Measurements from ENCODE around the gene TBCD. TPM values are rescaled to one million over a fixed set of nuclear protein-coding genes. Genes with fewer than 3 reads are reported as not detected.

The TBCD gene
- total RNA-seq, 1 experiment from 2014 or later = 94.6 TPM

- no peaks in the 10 kb centered on the region for H3K4me1 ChIP-seq
- H3K36me3 ChIP-seq (ENCODE audit: control insufficient read depth, insufficient read depth, low read length) = no peaks in the 10 kb centered on the region; the same call in 1 of the 2 replicates
- no peak overlapping the region for H3K4me3 ChIP-seq (ENCODE audit: low read depth, low read length)
- no TSS peak for BruUV-seq (replicated peaks)
- H3K4me1 Mint-ChIP-seq (ENCODE audit: low read depth, unreplicated experiment) = no peaks in the 10 kb centered on the region
- H3K27me3 ChIP-seq (replicated peaks; ENCODE audit: control insufficient read depth, insufficient read depth, low read length) = no peaks in the 10 kb centered on the region
- POLR2A ChIA-PET = no interaction called here
- H3K36me3 Mint-ChIP-seq (ENCODE audit: insufficient read depth, unreplicated experiment) = peaks cover 36% of the 10 kb centered on the region
- DNase-seq = no peak
- H3K27ac Mint-ChIP-seq (ENCODE audit: unreplicated experiment) = no peak overlapping the region
- no peaks in the 10 kb centered on the region for H3K27me3 Mint-ChIP-seq (ENCODE audit: insufficient read depth, unreplicated experiment)
- no peak for TF ChIP-seq CTCF (IDR thresholded peaks at IDR 0.05; ENCODE audit: insufficient read depth in 1 of 2, low read depth in 1 of 2, low read length in 1 of 2, severe bottlenecking in 1 of 2, unreplicated experiment in 1 of 2)
- CTCF ChIA-PET = no interaction called here
- H3K9me3 ChIP-seq = no peaks in the 10 kb centered on the region
- intact Hi-C loops (cut with micrococcal nuclease; ENCODE audit: unreplicated experiment) = no loop called here
- no peak overlapping the region for H3K4me3 Mint-ChIP-seq (ENCODE audit: unreplicated experiment)
- H3K9me3 Mint-ChIP-seq (ENCODE audit: unreplicated experiment) = no peaks in the 10 kb centered on the region
Measured at GRCh38 chr17:82828875-82829487, 77.1 kb downstream of the TBCD start.

- intact Hi-C loops (cut with micrococcal nuclease; ENCODE audit: unreplicated experiment) = no loop called here
- H3K36me3 ChIP-seq (ENCODE audit: control insufficient read depth, insufficient read depth, low read length) = no peaks in the 10 kb centered on the region; the same call in 1 of the 2 replicates
- H3K27me3 ChIP-seq (replicated peaks; ENCODE audit: control insufficient read depth, insufficient read depth, low read length) = no peaks in the 10 kb centered on the region
- no peaks in the 10 kb centered on the region for H3K9me3 ChIP-seq
- no peak for TF ChIP-seq CTCF (IDR thresholded peaks at IDR 0.05; ENCODE audit: insufficient read depth in 1 of 2, low read depth in 1 of 2, low read length in 1 of 2, severe bottlenecking in 1 of 2, unreplicated experiment in 1 of 2)
- H3K4me1 Mint-ChIP-seq (ENCODE audit: low read depth, unreplicated experiment) = no peaks in the 10 kb centered on the region
- H3K4me3 Mint-ChIP-seq (ENCODE audit: unreplicated experiment) = no peak overlapping the region
- POLR2A ChIA-PET = no interaction called here
- DNase-seq = no peak
- H3K27ac Mint-ChIP-seq (ENCODE audit: unreplicated experiment) = no peak overlapping the region
- no peaks in the 10 kb centered on the region for H3K27me3 Mint-ChIP-seq (ENCODE audit: insufficient read depth, unreplicated experiment)
- no peaks in the 10 kb centered on the region for H3K4me1 ChIP-seq
- CTCF ChIA-PET = no interaction called here
- H3K4me3 ChIP-seq (ENCODE audit: low read depth, low read length) = no peak overlapping the region
- BruUV-seq (replicated peaks) = no TSS peak
- H3K9me3 Mint-ChIP-seq (ENCODE audit: unreplicated experiment) = no peaks in the 10 kb centered on the region
- peaks cover 36% of the 10 kb centered on the region for H3K36me3 Mint-ChIP-seq (ENCODE audit: insufficient read depth, unreplicated experiment)
Measured at GRCh38 chr17:82830249-82830661, 78.4 kb downstream of the TBCD start.

- H3K36me3 ChIP-seq (ENCODE audit: control insufficient read depth, insufficient read depth, low read length) = no peaks in the 10 kb centered on the region; the same call in 1 of the 2 replicates
Measured at GRCh38 chr17:82831041-82831817, 79.4 kb downstream of the TBCD start.

More at GRCh38 chr17:82831041-82831817, 79.4 kb downstream of the TBCD start:
- Mint-ChIP-seq H3K27ac (ENCODE audit: unreplicated experiment) (peak overlapping the region; percentile 21), H3K4me1 (ENCODE audit: low read depth, unreplicated experiment) (no peaks in the 10 kb centered on the region), H3K36me3 (ENCODE audit: insufficient read depth, unreplicated experiment) (peaks cover 43% of the 10 kb centered on the region), H3K9me3 (ENCODE audit: unreplicated experiment) (no peaks in the 10 kb centered on the region), H3K4me3 (ENCODE audit: unreplicated experiment) (no peak overlapping the region), H3K27me3 (ENCODE audit: insufficient read depth, unreplicated experiment) (no peaks in the 10 kb centered on the region)
- H3K4me1 ChIP-seq = no peaks in the 10 kb centered on the region
- CTCF ChIA-PET = no interaction called here
- no TSS peak for BruUV-seq (replicated peaks)
- H3K4me3 ChIP-seq (ENCODE audit: low read depth, low read length) = no peak overlapping the region
- TF ChIP-seq CTCF (IDR thresholded peaks at IDR 0.05; ENCODE audit: insufficient read depth in 1 of 2, low read depth in 1 of 2, low read length in 1 of 2, severe bottlenecking in 1 of 2, unreplicated experiment in 1 of 2) = no peak
- DNase-seq = no peak
- POLR2A ChIA-PET = no interaction called here
- no peaks in the 10 kb centered on the region for H3K9me3 ChIP-seq
- H3K27me3 ChIP-seq (replicated peaks; ENCODE audit: control insufficient read depth, insufficient read depth, low read length) = no peaks in the 10 kb centered on the region
- intact Hi-C loops (cut with micrococcal nuclease; ENCODE audit: unreplicated experiment) = no loop called here

Measured in Caco-2 (cell line).